OCI-LY1 (cell line): ENCODE results near the gene CRTC1.

Source experiments
- H2AFZ ChIP-seq: fragments of 200-600 bp; sonication (generic), shearing (Covaris generic); 2 replicates; pipeline ENCODE4 v1.6.0; 2014; ENCODE audit warnings: antibody characterized with exemption, mild to moderate bottlenecking, low read length
- H3F3A ChIP-seq: fragments of 200-600 bp; sonication (generic), shearing (Covaris generic); 2 replicates; pipeline ENCODE4 v1.6.0; 2014; ENCODE audit warnings: mild to moderate bottlenecking, antibody characterized with exemption, low read length, moderate library complexity; ENCODE audit not compliant: insufficient read depth
- H3K27ac ChIP-seq: fragments of 200-600 bp; sonication (generic); 2 replicates; pipeline ENCODE4 v1.5.1; 2014; ENCODE audit warnings: low read length, mixed run types, mild to moderate bottlenecking, low read depth; ENCODE audit not compliant: poor library complexity, severe bottlenecking
- H3K27me3 ChIP-seq: fragments of 200-600 bp; sonication (generic); 2 replicates; pipeline ENCODE4 v1.6.0; 2014; ENCODE audit warnings: antibody characterized with exemption, mild to moderate bottlenecking, low read length, moderate library complexity; ENCODE audit not compliant: insufficient read depth
- H3K36me3 ChIP-seq: fragments of 200-600 bp; sonication (generic); 2 replicates; pipeline ENCODE4 v1.6.1; 2014; ENCODE audit warnings: mild to moderate bottlenecking, antibody characterized with exemption, low read length, moderate library complexity, mixed read lengths; ENCODE audit not compliant: insufficient read depth
- H3K4me1 ChIP-seq: fragments of 200-600 bp; sonication (generic); 2 replicates; pipeline ENCODE4 v1.5.1; 2014; ENCODE audit warnings: mild to moderate bottlenecking, low read length, moderate library complexity; ENCODE audit not compliant: insufficient read depth, severe bottlenecking
- H3K4me2 ChIP-seq: fragments of 200-600 bp; sonication (generic), shearing (Covaris generic); 2 replicates; pipeline ENCODE4 v1.6.1; 2014; ENCODE audit warnings: low read length
- H3K4me3 ChIP-seq: fragments of 200-600 bp; sonication (generic); 2 replicates; pipeline ENCODE4 v1.5.1; 2014; ENCODE audit warnings: low read length, low read depth, mild to moderate bottlenecking, mixed read lengths; ENCODE audit not compliant: poor library complexity, severe bottlenecking
- H3K79me2 ChIP-seq: fragments of 200-600 bp; shearing (Covaris generic); 2 replicates; pipeline ENCODE4 v1.6.1; 2016; ENCODE audit warnings: mixed run types, low read length, mixed read lengths; ENCODE audit not compliant: insufficient read depth
- H3K9ac ChIP-seq: fragments of 200-600 bp; sonication (generic), shearing (Covaris generic); 2 replicates; pipeline ENCODE4 v1.6.1; 2014; ENCODE audit warnings: mild to moderate bottlenecking, low read length, mixed read lengths
- H3K9me2 ChIP-seq: fragments of 200-600 bp; sonication (generic), shearing (Covaris generic); 2 replicates; pipeline ENCODE4 v1.6.1; 2014; ENCODE audit warnings: low read depth, mild to moderate bottlenecking, low read length, mixed read lengths
- H3K9me3 ChIP-seq: fragments of 200-600 bp; shearing (Covaris generic); 2 replicates; pipeline ENCODE4 v1.6.1; 2014; ENCODE audit warnings: low read length, mixed read lengths
- H4K20me1 ChIP-seq: fragments of 200-600 bp; sonication (generic), shearing (Covaris generic); 2 replicates; pipeline ENCODE4 v1.6.0; 2016; ENCODE audit warnings: mild to moderate bottlenecking, low read length; ENCODE audit not compliant: insufficient read depth
- CTCF ChIP-seq: fragments of 200-600 bp; sonication (generic), shearing (Covaris generic); IDR thresholded peaks from 2 replicates; pipeline ENCODE4 v1.5.1; 2017; ENCODE audit warnings: mild to moderate bottlenecking, antibody characterized with exemption, low read length, moderate library complexity, mixed read lengths
- EZH2 ChIP-seq: fragments of 200-600 bp; sonication (generic), shearing (Covaris generic); IDR thresholded peaks from 2 replicates; pipeline ENCODE4 v1.8.0; 2017; ENCODE audit warnings: borderline replicate concordance, mixed run types, mild to moderate bottlenecking, antibody characterized with exemption, low read length, moderate library complexity, mixed read lengths

CRTC1 gene

GRCh38 chr19:18799389-18799970 lies 116.0 kb downstream of the CRTC1 start:
- no peak overlapping the region for H3K27ac ChIP-seq
- no peaks in the 10 kb centered on the region for H3K79me2 ChIP-seq
- no peaks in the 10 kb centered on the region; the same call in 1 of the 2 replicates for H3K27me3 ChIP-seq
- no peak overlapping the region for H3K4me2 ChIP-seq
- H3K9ac ChIP-seq, result no peak overlapping the region
- no peaks in the 10 kb centered on the region for H3K36me3 ChIP-seq
- no peaks in the 10 kb centered on the region for H4K20me1 ChIP-seq
- no peak overlapping the region for H2AFZ ChIP-seq
- H3K9me3 ChIP-seq, result no peaks in the 10 kb centered on the region
- H3K4me1 ChIP-seq, result no peaks in the 10 kb centered on the region
- no peaks in the 10 kb centered on the region for H3F3A ChIP-seq
- TF ChIP-seq CTCF, result no peak
- no peak for TF ChIP-seq EZH2
- no peak overlapping the region for H3K4me3 ChIP-seq
- no peaks in the 10 kb centered on the region for H3K9me2 ChIP-seq

DNA sequence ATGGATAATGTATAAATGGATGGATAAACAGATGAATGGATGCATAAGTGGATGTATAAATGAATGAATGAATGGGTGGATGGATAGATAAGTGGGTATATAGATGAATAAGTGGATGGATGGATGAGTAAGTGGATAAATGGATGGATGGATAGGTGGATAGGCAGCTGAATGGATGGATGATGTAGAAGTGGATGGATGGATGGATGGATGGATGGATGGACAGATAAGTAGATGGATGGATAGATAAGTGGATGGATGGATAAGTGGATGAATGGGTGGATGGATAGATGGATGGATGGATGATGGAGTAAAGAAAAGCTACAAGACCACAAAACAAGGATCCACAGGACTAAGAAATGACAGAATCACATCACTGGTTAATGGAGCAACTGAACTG lies 116.6 kb downstream of the CRTC1 start:
- Histone ChIP-seq H4K20me1 (no peaks in the 10 kb centered on the region), H3F3A (no peaks in the 10 kb centered on the region), H3K9ac (no peak overlapping the region), H3K79me2 (no peaks in the 10 kb centered on the region), H3K36me3 (no peaks in the 10 kb centered on the region), H2AFZ (no peak overlapping the region), H3K9me2 (no peaks in the 10 kb centered on the region), H3K4me2 (no peak overlapping the region), H3K4me3 (no peak overlapping the region), H3K27ac (no peak overlapping the region), H3K9me3 (no peaks in the 10 kb centered on the region), H3K4me1 (no peaks in the 10 kb centered on the region), H3K27me3 (no peaks in the 10 kb centered on the region; the same call in 1 of the 2 replicates)
- TF ChIP-seq CTCF (no peak), EZH2 (no peak)

DNA sequence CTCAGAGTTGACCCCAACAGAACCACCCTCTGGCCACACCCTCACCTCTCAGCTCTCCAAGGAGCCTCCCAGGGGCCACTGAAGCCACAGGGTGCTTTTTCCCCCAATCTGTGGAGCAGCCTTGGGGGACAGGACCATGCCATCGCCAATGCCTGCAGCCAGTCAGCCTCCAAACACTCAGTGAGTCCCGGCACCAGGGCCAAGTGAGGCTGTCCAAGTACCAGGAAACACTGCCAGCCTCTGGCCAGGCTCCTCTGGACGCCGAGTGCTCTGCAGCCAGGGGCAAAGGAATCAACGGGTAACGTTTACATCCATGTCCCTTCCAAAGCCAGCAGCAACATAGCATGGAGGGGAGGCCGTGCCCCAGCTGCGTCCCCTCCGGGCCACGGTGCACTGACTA lies 117.2 kb downstream of the CRTC1 start:
- Histone ChIP-seq H4K20me1 (no peaks in the 10 kb centered on the region), H3K79me2 (no peaks in the 10 kb centered on the region), H2AFZ (no peak overlapping the region), H3K4me3 (no peak overlapping the region), H3K4me2 (no peak overlapping the region), H3K27ac (no peak overlapping the region), H3K36me3 (no peaks in the 10 kb centered on the region), H3K4me1 (no peaks in the 10 kb centered on the region), H3K27me3 (no peaks in the 10 kb centered on the region; the same call in 1 of the 2 replicates), H3K9me2 (no peaks in the 10 kb centered on the region), H3F3A (no peaks in the 10 kb centered on the region), H3K9ac (no peak overlapping the region), H3K9me3 (no peaks in the 10 kb centered on the region)
- no peak for TF ChIP-seq EZH2
- TF ChIP-seq CTCF, result no peak
